ENCODE results near the gene GRM1.

Gene GRM1

DNA sequence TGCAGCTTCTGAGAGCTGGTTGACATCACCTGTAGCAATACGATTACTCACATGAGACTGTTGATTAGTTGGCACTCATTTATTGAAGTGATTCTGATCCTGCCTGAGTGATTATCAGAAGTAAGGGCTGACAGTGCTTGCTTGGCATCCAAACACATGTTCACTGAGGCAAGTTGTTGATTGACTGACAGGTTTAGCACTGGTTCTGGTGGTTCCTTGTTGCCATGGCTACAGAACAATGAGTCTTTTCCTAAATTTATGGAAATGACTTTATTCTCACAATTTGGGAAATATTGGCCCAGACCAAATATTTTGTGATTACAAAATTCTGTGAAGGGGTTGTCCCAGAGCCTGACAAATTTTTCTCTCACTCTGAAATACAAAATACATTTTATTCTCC is 368.8 kb downstream of the GRM1 start:
- DNase-seq: no peak

- DNase-seq: no peak
Observed at GRCh38 chr6:146402476-146402875, 373.6 kb downstream of the GRM1 start.

- DNase-seq: no peak
Observed at GRCh38 chr6:146408583-146408982, 379.7 kb downstream of the GRM1 start.

DNA sequence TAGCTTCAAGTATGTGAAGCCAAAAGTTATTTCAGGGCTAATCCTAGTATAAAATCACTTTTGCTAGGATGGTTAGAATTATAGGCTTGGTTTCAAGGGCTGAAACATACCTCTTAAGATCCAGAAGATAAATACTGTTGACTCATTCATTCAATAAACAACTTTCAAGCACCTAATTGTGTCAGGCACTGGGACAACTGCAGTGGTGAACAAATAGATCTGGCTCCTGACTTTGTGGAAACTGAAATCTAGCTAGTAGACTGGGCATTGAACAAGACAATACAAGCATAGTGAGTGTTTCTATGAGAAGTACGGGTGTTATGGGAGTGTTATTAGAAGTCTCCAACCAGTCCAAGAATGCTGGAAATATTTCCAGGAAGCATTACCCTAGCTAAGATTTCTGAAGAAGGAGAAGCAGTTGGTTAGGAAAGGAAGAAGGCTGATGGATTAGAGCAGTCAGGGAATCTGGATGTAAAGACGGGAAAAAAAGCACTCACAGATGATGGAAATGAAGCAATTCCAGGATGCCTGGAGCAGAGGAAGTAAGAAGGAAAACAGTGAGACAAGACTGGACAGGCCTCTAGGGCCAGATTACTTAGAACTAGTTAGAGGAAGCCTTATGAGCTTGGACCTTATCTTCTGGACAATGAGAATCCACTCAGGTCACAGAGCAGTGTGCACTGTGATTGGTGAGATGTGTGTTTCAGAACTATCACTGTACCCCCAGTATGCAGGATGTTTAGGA is 382.2 kb downstream of the GRM1 start:
- DNase-seq: no peak

- no peak for DNase-seq
Observed at GRCh38 chr6:146419576-146419975, 390.7 kb downstream of the GRM1 start.

- DNase-seq: peak; percentile 52
Observed at GRCh38 chr6:146420255-146420654, 391.4 kb downstream of the GRM1 start.

- no peak for DNase-seq
Observed at GRCh38 chr6:146422789-146423375, 394.0 kb downstream of the GRM1 start.

GRCh38 chr6:146423452-146423851 is 394.6 kb downstream of the GRM1 start:
- DNase-seq: no peak

- DNase-seq: no peak
Observed at GRCh38 chr6:146426516-146426915, 397.7 kb downstream of the GRM1 start.

DNA sequence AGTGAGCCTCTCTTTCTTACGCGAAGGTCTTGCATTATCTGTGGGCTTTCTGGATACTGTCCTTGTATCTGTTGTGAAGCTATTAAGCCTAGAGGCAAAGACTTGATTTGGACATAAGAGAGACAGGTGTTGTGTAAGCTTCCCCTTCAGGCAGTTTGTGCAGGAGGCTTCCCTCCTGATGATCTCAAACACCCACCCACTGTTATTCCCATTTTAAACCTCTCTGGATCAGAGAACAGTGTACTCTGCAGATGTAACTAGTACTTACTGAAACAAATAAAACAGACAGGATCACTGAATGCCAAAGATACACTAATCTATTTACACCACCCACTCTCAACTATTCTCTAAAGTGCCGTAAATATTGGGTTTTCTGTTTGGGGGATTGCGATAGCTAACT is 401.0 kb downstream of the GRM1 start:
- DNase-seq: no peak

DNA sequence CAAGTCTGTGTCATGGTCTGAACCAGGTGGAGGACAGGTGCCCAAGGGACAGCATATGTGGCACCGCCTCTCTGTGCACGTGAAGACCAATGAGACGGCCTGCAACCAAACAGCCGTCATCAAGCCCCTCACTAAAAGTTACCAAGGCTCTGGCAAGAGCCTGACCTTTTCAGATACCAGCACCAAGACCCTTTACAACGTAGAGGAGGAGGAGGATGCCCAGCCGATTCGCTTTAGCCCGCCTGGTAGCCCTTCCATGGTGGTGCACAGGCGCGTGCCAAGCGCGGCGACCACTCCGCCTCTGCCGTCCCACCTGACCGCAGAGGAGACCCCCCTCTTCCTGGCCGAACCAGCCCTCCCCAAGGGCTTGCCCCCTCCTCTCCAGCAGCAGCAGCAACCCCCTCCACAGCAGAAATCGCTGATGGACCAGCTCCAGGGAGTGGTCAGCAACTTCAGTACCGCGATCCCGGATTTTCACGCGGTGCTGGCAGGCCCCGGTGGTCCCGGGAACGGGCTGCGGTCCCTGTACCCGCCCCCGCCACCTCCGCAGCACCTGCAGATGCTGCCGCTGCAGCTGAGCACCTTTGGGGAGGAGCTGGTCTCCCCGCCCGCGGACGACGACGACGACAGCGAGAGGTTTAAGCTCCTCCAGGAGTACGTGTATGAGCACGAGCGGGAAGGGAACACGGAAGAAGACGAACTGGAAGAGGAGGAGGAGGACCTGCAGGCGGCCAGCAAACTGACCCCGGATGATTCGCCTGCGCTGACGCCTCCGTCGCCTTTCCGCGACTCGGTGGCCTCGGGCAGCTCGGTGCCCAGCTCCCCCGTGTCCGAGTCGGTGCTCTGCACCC is 405.2 kb downstream of the GRM1 start:
- peak; percentile 79 for DNase-seq

DNA sequence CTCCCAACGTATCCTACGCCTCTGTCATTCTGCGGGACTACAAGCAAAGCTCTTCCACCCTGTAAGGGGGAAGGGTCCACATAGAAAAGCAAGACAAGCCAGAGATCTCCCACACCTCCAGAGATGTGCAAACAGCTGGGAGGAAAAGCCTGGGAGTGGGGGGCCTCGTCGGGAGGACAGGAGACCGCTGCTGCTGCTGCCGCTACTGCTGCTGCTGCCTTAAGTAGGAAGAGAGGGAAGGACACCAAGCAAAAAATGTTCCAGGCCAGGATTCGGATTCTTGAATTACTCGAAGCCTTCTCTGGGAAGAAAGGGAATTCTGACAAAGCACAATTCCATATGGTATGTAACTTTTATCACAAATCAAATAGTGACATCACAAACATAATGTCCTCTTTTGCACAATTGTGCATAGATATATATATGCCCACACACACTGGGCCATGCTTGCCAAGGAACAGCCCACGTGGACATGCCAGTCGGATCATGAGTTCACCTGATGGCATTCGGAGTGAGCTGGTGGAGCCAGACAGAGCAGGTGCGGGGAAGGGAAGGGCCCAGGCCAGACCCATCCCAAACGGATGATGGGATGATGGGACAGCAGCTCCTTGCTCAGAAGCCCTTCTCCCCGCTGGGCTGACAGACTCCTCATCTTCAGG is 406.0 kb downstream of the GRM1 start:
- DNase-seq: no peak

- DNase-seq: no peak
Observed at GRCh38 chr6:146441907-146442306, 413.0 kb downstream of the GRM1 start.

GRCh38 chr6:146444189-146444588 is 415.3 kb downstream of the GRM1 start:
- no peak for DNase-seq

DNA sequence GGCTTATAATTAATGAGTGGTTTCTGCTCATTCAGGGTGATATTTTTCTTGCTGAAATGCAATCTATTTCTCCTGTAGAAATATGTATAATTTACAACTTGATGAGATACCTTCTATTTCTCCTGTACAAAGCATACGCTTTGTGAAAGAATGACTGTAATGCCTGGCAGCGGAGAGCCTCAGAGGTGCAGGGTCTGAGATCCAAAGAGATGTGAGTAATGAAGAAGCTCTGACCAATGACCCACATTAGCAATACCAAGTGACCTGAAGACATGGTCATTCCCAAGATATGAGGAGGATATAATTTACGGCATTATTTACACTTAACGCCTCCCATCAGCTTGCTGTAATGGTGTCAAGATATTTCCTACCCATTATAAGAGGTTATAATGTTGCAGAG is 416.4 kb downstream of the GRM1 start:
- no peak for DNase-seq

- DNase-seq: no peak
Observed at GRCh38 chr6:146456886-146457285, 428.0 kb downstream of the GRM1 start.

DNA sequence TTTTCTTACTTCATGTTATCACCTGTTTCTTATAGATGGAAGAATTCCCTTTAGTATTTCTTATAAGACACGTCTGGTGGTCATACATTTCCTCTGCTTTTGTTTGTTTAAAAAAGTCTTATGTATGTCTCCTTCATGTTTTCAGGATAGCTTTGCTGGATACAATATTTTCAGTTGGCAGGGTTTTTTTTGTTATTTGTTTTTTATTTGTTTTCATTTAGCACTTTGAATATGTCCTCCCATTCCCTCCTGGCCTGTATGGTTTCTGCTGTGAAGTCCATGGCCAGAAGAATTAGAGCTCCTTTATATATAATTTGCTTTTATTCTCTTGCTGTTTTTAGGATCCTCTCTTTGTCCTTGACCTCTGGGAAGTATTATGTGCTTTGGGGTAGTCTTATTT is 432.1 kb downstream of the GRM1 start:
- DNase-seq: no peak

DNA sequence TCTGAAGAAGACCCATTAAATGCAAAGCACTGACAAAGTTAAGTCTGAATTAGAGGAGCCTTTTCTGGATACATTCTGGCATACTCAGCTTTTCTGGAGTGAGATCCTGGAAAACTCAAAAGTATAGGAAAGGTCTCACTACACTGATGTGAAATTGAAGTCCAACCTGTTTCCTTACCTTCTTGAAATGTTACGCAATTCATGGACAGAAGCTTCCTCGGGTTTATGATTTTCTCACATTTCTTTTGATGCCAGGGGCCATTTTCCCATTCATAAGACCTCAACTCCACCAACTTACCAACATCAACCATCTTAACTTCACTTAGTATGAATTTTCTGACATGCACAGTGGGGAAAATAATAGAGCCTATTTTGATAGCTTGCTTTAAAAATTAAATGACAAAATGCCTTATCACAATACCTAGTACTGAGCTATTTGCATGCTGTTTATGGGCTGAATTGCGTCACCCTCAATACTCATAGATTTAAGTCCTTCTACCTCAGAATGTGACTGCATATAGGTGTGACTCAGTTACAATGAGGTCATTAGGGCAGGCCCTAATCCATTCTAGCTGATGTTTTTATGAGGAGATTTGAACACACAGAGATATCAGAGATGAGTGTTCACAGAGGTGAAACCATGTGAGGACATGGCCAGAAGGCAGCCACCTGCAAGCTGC is 441.4 kb downstream of the GRM1 start:
- DNase-seq: no peak

DNA sequence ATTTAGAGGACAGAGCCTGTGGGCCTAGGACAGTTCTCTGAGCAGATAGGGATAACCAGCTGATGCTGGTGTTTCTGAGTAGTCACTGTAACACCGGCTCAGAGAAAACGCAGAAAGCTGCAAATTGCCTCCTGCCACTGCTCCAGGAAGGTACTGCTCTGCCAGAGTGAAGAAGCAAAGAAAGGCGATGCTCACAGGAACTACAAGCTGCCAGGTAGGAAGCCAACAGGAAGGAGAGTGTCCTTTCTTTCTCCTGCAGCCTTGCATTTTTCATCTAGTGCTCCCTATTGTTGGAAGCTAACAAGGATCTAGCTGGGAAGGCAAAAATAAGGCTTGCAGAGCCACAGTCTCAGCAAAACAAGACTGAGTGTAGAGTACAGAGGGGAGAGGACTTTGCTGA is 444.1 kb downstream of the GRM1 start:
- no peak for DNase-seq

DNA sequence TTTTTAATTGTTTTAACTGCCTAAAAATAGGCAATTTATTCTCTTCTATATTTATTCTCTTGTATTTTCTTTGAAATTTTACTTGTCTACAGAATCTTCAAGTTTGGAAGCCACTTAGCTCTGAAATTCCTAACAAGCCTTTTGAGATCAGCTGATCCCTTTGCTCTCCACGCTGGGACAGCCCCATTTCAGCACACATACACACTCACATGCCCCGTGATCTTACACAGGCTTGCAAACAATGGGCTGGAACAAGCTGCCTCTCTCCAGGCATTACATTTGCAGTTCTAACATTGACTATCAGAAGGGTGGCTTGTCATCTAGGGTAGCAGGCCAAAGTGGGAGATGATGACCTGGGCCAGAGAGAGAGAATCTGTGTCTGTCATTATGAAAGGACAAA is 452.7 kb downstream of the GRM1 start:
- no peak for DNase-seq

GRCh38 chr6:146484411-146484810 is 455.5 kb downstream of the GRM1 start:
- DNase-seq: no peak

Data from islet precursor cell (in vitro differentiated cells).